Kidney (tissue), 14 donors: ENCODE measurements around the gene SMYD3. TPM values are rescaled to one million over a fixed set of nuclear protein-coding genes. Genes with fewer than 3 reads are reported as not detected.

Source experiments
- DNase-seq, 5 donors: peaks; one replicate each; pipeline ENCODE4 v3.0.0-alpha.2; 2013 to 2020
- FAIRE-seq: peaks from 2 replicates; lab custom pipeline; 2012; peaks lifted over from hg19 to GRCh38; lab: Jason Lieb, UNC
- H3K27ac ChIP-seq, 2 donors: one replicate each; pipeline ENCODE4 v1.7.0; 2013; ENCODE audit warnings: low read depth in 2 of 2, low read length in 2 of 2, inconsistent platforms in 1 of 2
- H3K27me3 ChIP-seq: one replicate; pipeline ENCODE4 v1.7.1; 2013; ENCODE audit warnings: low read length, inconsistent platforms; ENCODE audit not compliant: control insufficient read depth, insufficient read depth
- H3K36me3 ChIP-seq, 3 donors: one replicate each; pipeline versions ENCODE4 v1.7.0 to v1.7.1; 2013; ENCODE audit warnings: low read length in 3 of 3, control low read depth in 1 of 3, inconsistent platforms in 1 of 3; ENCODE audit not compliant: insufficient read depth in 3 of 3, control insufficient read depth in 2 of 3
- H3K4me1 ChIP-seq, 3 donors: one replicate each; pipeline versions ENCODE4 v1.7.0 to v1.7.1; 2013; ENCODE audit warnings: low read length in 3 of 3, inconsistent platforms in 1 of 3, low read depth in 1 of 3; ENCODE audit not compliant: control insufficient read depth in 2 of 3, insufficient read depth in 2 of 3
- H3K4me3 ChIP-seq, 3 donors: one replicate each; pipeline versions ENCODE4 v1.7.0 to v1.8.1; 2013; ENCODE audit warnings: low read length in 3 of 3, control low read depth in 1 of 3, inconsistent platforms in 1 of 3
- H3K9ac ChIP-seq, 3 donors: one replicate each; pipeline versions ENCODE4 v1.7.0 to v1.7.1; 2013; ENCODE audit warnings: low read length in 3 of 3, control low read depth in 1 of 3, inconsistent platforms in 1 of 3
- H3K9me3 ChIP-seq, 3 donors: one replicate each; pipeline versions ENCODE4 v1.7.0 to v1.7.1; 2013; ENCODE audit warnings: low read length in 3 of 3, control low read depth in 1 of 3, inconsistent platforms in 1 of 3; ENCODE audit not compliant: control insufficient read depth in 2 of 3, insufficient read depth in 1 of 3
- CTCF ChIP-seq: IDR thresholded peaks from 3 replicates; pipeline ENCODE4 v1.5.1; 2012; ENCODE audit warnings: mild to moderate bottlenecking, moderate library complexity, borderline replicate concordance; ENCODE audit not compliant: insufficient read depth; ENCODE audit errors: extremely low read depth
- intact Hi-C: fragments of 100-400 bp; cut with DNase I; formaldehyde crosslinking; loops from one replicate; pipeline ENCODE4 v1.11.1; 2022
- polyA plus RNA-seq: library from polyadenylated mRNA; stranded (reverse); fragments of 350-450 nt; fragmentation: Illumina TruSeq; extraction: RNeasy Lipid Tissue Mini Kit (QIAGEN cat#74804); gene quantifications from one replicate; pipeline ENCODE4 v1.2.3, GENCODE V29; 2014; ENCODE audit warnings: low read depth, low replicate concordance; ENCODE audit not compliant: insufficient read depth
- total RNA-seq: library from RNA; stranded (reverse); fragmentation: NEBNext Ultra II Directional; extraction: Animal tissue kit (Norgen Biotek cat#: 25700); gene quantifications from one replicate; pipeline ENCODE4 v1.2.1, GENCODE V29; 2021
- donor health status: control.
- donor health status: control.
- donor health status: control.
- donor health status: control.
- donor health status: control.
- donor health status: DM: yes; HTN: yes; CAD: no.
- donor health status: Normal renal cell carcinoma (clear cell type).

The SMYD3 gene
- total and polyA plus RNA-seq, 2 donors from 2014 or later: 23.3 to 23.9 TPM

- FAIRE-seq (no peak), DNase-seq (no peak)
- no peak for TF ChIP-seq CTCF
- intact Hi-C loops: no loop called here
- Histone ChIP-seq H3K9ac (no peak overlapping the region), H3K4me3 (no peak overlapping the region), H3K9me3 (no peaks in the 10 kb centered on the region), H3K27ac (no peak overlapping the region), H3K36me3 (no peaks in the 10 kb centered on the region), H3K27me3 (no peaks in the 10 kb centered on the region), H3K4me1 (peaks cover 0 to 4% (median 0%) of the 10 kb centered on the region in 3 donors)
Measured at GRCh38 chr1:245779797-245780755, 727.0 kb downstream of the SMYD3 start.

- Histone ChIP-seq H3K27ac (no peak overlapping the region), H3K4me3 (no peak overlapping the region), H3K36me3 (no peaks in the 10 kb centered on the region), H3K9ac (no peak overlapping the region), H3K9me3 (no peaks in the 10 kb centered on the region), H3K27me3 (no peaks in the 10 kb centered on the region), H3K4me1 (peaks cover 0 to 4% (median 0%) of the 10 kb centered on the region in 3 donors)
- no peak for TF ChIP-seq CTCF
- DNase-seq (no peak), FAIRE-seq (no peak)
- intact Hi-C loops: no loop called here
Measured at GRCh38 chr1:245777752-245778151, 729.3 kb downstream of the SMYD3 start.

GRCh38 chr1:245776694-245777332 lies 730.3 kb downstream of the SMYD3 start:
- no peak for FAIRE-seq
- H3K27me3 ChIP-seq: no peaks in the 10 kb centered on the region
- no peak overlapping the region for H3K27ac ChIP-seq
- no peak for DNase-seq
- no peak overlapping the region for H3K9ac ChIP-seq
- H3K36me3 ChIP-seq: no peaks in the 10 kb centered on the region
- no peaks in the 10 kb centered on the region for H3K9me3 ChIP-seq
- H3K4me1 ChIP-seq: peaks cover 0 to 4% (median 0%) of the 10 kb centered on the region in 3 donors
- intact Hi-C loops: no loop called here
- TF ChIP-seq CTCF: no peak
- no peak overlapping the region for H3K4me3 ChIP-seq
